ENCODE data around the gene LRRK1.

Gene LRRK1

GRCh38 chr15:100909989-100910955 is 8.9 kb upstream of the LRRK1 start:
- DNase-seq (ENCODE audit: low read depth in 2 of 2) = no peak

GRCh38 chr15:100911086-100911485 is 8.1 kb upstream of the LRRK1 start:
- no peak for DNase-seq (ENCODE audit: low read depth in 2 of 2)

- DNase-seq (ENCODE audit: low read depth in 2 of 2) = no peak
Measured at GRCh38 chr15:100913961-100914360, 5.2 kb upstream of the LRRK1 start.

- DNase-seq (ENCODE audit: low read depth in 2 of 2) = no peak
Measured at GRCh38 chr15:100914876-100915275, 4.3 kb upstream of the LRRK1 start.

- DNase-seq (ENCODE audit: low read depth in 2 of 2) = peak; percentile 50 to 62
Measured at GRCh38 chr15:100918034-100918689, 995 bp upstream of the LRRK1 start.

- DNase-seq (ENCODE audit: low read depth in 2 of 2) = peak in 1 of 2 experiments; percentile 8
Measured at GRCh38 chr15:100919481-100920405, 586 bp downstream of the LRRK1 start.

- no peak for DNase-seq (ENCODE audit: low read depth in 2 of 2)
Measured at GRCh38 chr15:100920516-100921135, 1.5 kb downstream of the LRRK1 start.

GRCh38 chr15:100922192-100923040 is 3.3 kb downstream of the LRRK1 start:
- DNase-seq (ENCODE audit: low read depth in 2 of 2) = no peak

GRCh38 chr15:100923076-100923475 is 3.9 kb downstream of the LRRK1 start:
- no peak for DNase-seq (ENCODE audit: low read depth in 2 of 2)

GRCh38 chr15:100923902-100924301 is 4.7 kb downstream of the LRRK1 start:
- DNase-seq (ENCODE audit: low read depth in 2 of 2) = no peak

- DNase-seq (ENCODE audit: low read depth in 2 of 2) = no peak
Measured at GRCh38 chr15:100924436-100924835, 5.3 kb downstream of the LRRK1 start.

- no peak for DNase-seq (ENCODE audit: low read depth in 2 of 2)
Measured at GRCh38 chr15:100925480-100925879, 6.3 kb downstream of the LRRK1 start.

- no peak for DNase-seq (ENCODE audit: low read depth in 2 of 2)
Measured at GRCh38 chr15:100926258-100926657, 7.1 kb downstream of the LRRK1 start.

- no peak for DNase-seq (ENCODE audit: low read depth in 2 of 2)
Measured at GRCh38 chr15:100926971-100927756, 8.0 kb downstream of the LRRK1 start.

GRCh38 chr15:100928632-100929280 is 9.6 kb downstream of the LRRK1 start:
- DNase-seq (ENCODE audit: low read depth in 2 of 2) = no peak

GRCh38 chr15:100929641-100930042 is 10.5 kb downstream of the LRRK1 start:
- no peak for DNase-seq (ENCODE audit: low read depth in 2 of 2)

- DNase-seq (ENCODE audit: low read depth in 2 of 2) = no peak
Measured at GRCh38 chr15:100930306-100930848, 11.2 kb downstream of the LRRK1 start.

GRCh38 chr15:100931143-100931890 is 12.2 kb downstream of the LRRK1 start:
- DNase-seq (ENCODE audit: low read depth in 2 of 2) = no peak

All from stimulated activated CD4-positive, alpha-beta T cell treated with anti-CD3 and anti-CD28 coated beads, Interleukin-12 subunit alpha, Interleukin-12 subunit beta, amount 100 ng/mL, for 24 hours (primary cell).